ENCODE measurements around the gene TMEM250. TPM values are rescaled to one million over a fixed set of nuclear protein-coding genes. Genes with fewer than 3 reads are reported as not detected.

The TMEM250 gene
- total RNA-seq, 4 donors from 2014 or later = 34.7 to 75.0 (median 69.2) TPM

DNA sequence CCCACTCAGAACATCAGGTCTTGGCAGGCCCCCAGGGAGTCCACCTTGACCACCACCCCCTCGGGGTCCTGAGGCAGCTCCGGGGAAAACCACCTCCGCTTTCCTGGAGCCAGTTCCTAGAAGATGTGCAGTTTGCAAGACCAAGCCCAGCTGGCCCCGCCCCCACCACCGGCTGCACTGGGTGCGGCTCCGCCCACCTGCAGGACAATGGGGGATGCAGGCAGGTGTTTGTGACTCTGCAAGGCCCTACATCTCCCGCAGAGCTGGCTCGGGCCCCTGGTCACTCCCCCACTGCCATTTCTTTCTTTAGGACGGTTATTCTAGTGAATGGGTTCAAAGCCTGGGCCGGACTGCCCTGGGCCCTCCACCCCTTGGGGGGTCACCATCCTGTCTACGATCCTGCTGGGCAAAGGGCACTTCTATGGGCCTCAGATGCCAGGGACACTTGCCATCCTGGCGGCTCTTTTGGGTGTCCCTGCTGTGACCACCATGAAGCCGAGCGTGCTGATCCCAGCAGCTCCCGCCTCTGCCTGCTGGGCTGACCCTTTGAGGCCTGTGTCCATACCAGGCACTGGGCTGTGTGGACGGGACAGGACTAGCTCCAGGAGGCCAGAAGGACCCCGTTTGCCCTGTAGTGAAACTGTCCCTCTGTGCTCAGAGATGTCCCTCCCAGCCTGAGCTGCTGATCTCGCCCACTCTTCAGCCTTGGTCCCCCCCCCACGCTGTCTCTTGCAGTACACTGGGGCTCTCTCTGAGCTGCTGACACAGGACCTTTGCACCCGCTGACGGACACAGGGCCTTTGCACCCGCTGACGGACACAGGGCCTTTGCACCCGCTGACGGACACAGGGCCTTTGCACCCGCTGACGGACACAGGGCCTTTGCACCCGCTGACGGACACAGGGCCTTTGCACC is 17.7 kb downstream of the TMEM250 start:
- TF ChIP-seq POLR2A (IDR thresholded peaks at IDR 0.05) (no peak), CTCF (IDR thresholded peaks at IDR 0.05) (no peak)
- Histone ChIP-seq H3K36me3 (no peaks in the 10 kb centered on the region), H3K4me1 (peaks cover 0 to 34% (median 2%) of the 10 kb centered on the region in 4 donors), H3K27me3 (no peaks in the 10 kb centered on the region), H3K27ac (no peak overlapping the region), H3K9me3 (no peaks in the 10 kb centered on the region), H3K4me3 (no peak overlapping the region)
- DNase-seq = no peak

DNA sequence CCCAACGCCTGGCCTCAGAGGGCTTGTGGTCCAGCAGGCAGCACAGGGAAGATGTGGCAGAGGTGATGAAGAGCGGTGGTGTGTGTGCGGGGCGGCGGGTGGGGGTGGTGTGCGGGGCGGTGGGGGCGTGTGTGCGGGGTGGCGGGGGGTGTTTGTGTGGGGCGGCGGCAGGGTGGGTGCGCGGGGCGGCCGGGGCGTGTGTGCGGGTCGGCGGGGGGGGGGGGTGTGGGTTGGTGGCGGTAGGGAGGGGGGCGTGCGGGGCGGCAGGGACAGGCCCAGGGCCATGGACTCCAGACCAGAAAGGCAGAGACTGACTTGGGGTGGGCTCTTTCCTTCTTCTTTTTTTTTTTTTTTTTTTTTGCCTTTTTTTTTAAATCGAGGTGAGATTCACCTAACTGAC is 19.1 kb downstream of the TMEM250 start:
- TF ChIP-seq CTCF (IDR thresholded peaks at IDR 0.05) (no peak), POLR2A (IDR thresholded peaks at IDR 0.05) (no peak)
- Histone ChIP-seq H3K27me3 (no peaks in the 10 kb centered on the region), H3K9me3 (no peaks in the 10 kb centered on the region), H3K27ac (no peak overlapping the region), H3K36me3 (no peaks in the 10 kb centered on the region), H3K4me1 (peaks cover 0 to 24% (median 0%) of the 10 kb centered on the region in 4 donors), H3K4me3 (no peak overlapping the region)
- DNase-seq = no peak

DNA sequence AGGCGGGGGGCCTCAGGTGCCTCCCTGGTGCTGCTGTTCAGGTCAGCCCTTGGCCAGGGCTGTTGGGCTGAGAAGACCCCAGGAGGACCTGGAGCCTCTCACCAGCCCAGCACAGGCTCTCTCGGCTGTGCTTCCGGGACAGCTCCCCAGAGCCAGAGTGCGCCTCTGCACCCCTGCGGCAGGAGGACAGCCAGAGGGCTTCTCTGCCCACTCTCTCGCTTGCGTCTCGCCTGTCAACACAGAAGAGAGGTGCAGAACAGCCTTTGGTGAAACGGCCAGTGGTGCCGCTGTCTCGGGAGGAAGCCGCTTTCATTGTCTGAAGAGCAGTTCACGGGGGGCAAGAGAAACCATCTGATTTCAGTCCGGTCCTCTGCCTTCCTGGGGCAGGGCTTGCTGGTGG is 19.8 kb downstream of the TMEM250 start:
- no peak for DNase-seq
- peaks cover 0 to 19% (median under 1%) of the 10 kb centered on the region in 4 donors for H3K4me1 ChIP-seq
- no peaks in the 10 kb centered on the region for H3K36me3 ChIP-seq
- no peak overlapping the region for H3K27ac ChIP-seq
- H3K9me3 ChIP-seq = no peaks in the 10 kb centered on the region
- H3K4me3 ChIP-seq = no peak overlapping the region
- H3K27me3 ChIP-seq = no peaks in the 10 kb centered on the region
- TF ChIP-seq CTCF (IDR thresholded peaks at IDR 0.05) = no peak
- no peak for TF ChIP-seq POLR2A (IDR thresholded peaks at IDR 0.05)

- TF ChIP-seq CTCF (IDR thresholded peaks at IDR 0.05) = no peak
- no peak for TF ChIP-seq POLR2A (IDR thresholded peaks at IDR 0.05)
- Histone ChIP-seq H3K36me3 (no peaks in the 10 kb centered on the region), H3K9me3 (no peaks in the 10 kb centered on the region), H3K4me3 (no peak overlapping the region), H3K4me1 (peaks cover 0 to 24% (median 2%) of the 10 kb centered on the region in 4 donors), H3K27ac (no peak overlapping the region), H3K27me3 (no peaks in the 10 kb centered on the region)
- DNase-seq = no peak
Measured at GRCh38 chr9:136098210-136098609, 20.5 kb downstream of the TMEM250 start.

DNA sequence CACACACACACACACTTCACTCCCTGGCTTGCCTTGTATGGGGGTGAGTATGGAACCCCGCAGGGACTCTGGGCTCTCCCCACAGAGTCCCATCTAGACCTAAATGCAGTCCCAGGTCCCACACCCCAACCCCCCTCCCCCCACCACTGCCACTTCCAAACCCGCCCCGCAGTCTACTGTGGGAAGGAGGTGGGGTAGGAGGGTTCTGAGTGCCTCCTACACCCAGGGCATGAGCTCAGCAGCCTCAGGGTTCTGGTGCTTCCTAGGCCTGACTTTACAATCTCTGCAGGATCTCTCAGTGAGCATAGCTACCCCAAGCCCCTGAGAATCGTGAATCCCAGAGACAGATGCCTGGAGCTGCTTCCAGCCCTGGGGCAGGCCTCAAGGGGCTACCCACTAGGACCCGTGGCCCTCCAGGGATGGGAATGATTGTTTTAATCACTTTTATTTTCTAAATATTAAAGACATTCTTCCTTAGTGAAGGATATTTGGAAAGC is 22.1 kb downstream of the TMEM250 start:
- no peaks in the 10 kb centered on the region for H3K9me3 ChIP-seq
- no peak for TF ChIP-seq CTCF (IDR thresholded peaks at IDR 0.05)
- no peak for TF ChIP-seq POLR2A (IDR thresholded peaks at IDR 0.05)
- no peak for DNase-seq
- H3K36me3 ChIP-seq = peaks cover 0 to 5% (median 0%) of the 10 kb centered on the region in 3 donors
- peaks cover 0 to 40% (median 2%) of the 10 kb centered on the region in 4 donors for H3K4me1 ChIP-seq
- H3K27me3 ChIP-seq = no peaks in the 10 kb centered on the region
- H3K4me3 ChIP-seq = no peak overlapping the region
- no peak overlapping the region for H3K27ac ChIP-seq
